Keratinocyte (primary cell): ENCODE measurements around the gene PKN2. TPM values are rescaled to one million over a fixed set of nuclear protein-coding genes. Genes with fewer than 3 reads are reported as not detected.

Experiments
- DNase-seq: peaks from one replicate; pipeline ENCODE4 v3.0.0-alpha.2; 2011; ENCODE audit warnings: low read depth, missing footprints, low spot score
- FAIRE-seq: peaks from 2 replicates; lab custom pipeline; 2011; peaks lifted over from hg19 to GRCh38; lab: Jason Lieb, UNC
- H2AFZ ChIP-seq: 2 replicates; pipeline ENCODE4 v1.6.0; 2012; ENCODE audit warnings: low read length, control low read depth, inconsistent platforms; ENCODE audit not compliant: control insufficient read depth
- H3K27ac ChIP-seq: 2 replicates; pipeline ENCODE4 v1.5.1; 2011; ENCODE audit warnings: low read length; ENCODE audit not compliant: control insufficient read depth, insufficient read depth
- H3K27me3 ChIP-seq: 3 replicates; pipeline ENCODE4 v1.6.0; 2011; ENCODE audit warnings: low read length; ENCODE audit not compliant: control insufficient read depth, insufficient read depth; ENCODE audit errors: extremely low read depth
- H3K36me3 ChIP-seq, 2 experiments: 2 replicates in 1 of 2; 3 replicates in 1 of 2; pipeline ENCODE4 v1.5.1; 2011; ENCODE audit warnings: low read length in 2 of 2, mild to moderate bottlenecking in 1 of 2; ENCODE audit not compliant: control insufficient read depth in 2 of 2, insufficient read depth in 2 of 2; ENCODE audit errors: extremely low read depth in 1 of 2
- H3K4me1 ChIP-seq: 3 replicates; pipeline ENCODE4 v1.5.1; 2011; ENCODE audit warnings: low read length; ENCODE audit not compliant: control insufficient read depth, insufficient read depth; ENCODE audit errors: extremely low read depth
- H3K4me2 ChIP-seq: 3 replicates; pipeline ENCODE4 v1.6.0; 2011; ENCODE audit warnings: low read depth, low read length; ENCODE audit not compliant: control insufficient read depth, insufficient read depth; ENCODE audit errors: extremely low read depth
- H3K4me3 ChIP-seq, 3 experiments: fragments of 200-600 bp in 1 of 3; sonication (generic) in 1 of 3; 2 replicates in 2 of 3; 3 replicates in 1 of 3; pipeline ENCODE4 v1.5.1; 2011 to 2016; ENCODE audit warnings: low read length in 3 of 3, mild to moderate bottlenecking in 3 of 3, control low read depth in 2 of 3, inconsistent platforms in 1 of 3, low read depth in 1 of 3, mixed read lengths in 1 of 3, mixed run types in 1 of 3, moderate library complexity in 1 of 3; ENCODE audit not compliant: control insufficient read depth in 2 of 3, insufficient read depth in 2 of 3; ENCODE audit errors: extremely low read depth in 1 of 3
- H3K79me2 ChIP-seq: 2 replicates; pipeline ENCODE4 v1.6.0; 2012; ENCODE audit warnings: low read length; ENCODE audit not compliant: control insufficient read depth, insufficient read depth
- H3K9ac ChIP-seq: 3 replicates; pipeline ENCODE4 v1.6.0; 2011; ENCODE audit warnings: low read length; ENCODE audit not compliant: control insufficient read depth, insufficient read depth; ENCODE audit errors: extremely low read depth
- H3K9me1 ChIP-seq: 3 replicates; pipeline ENCODE4 v1.6.0; 2011; ENCODE audit warnings: low read length; ENCODE audit not compliant: control insufficient read depth, insufficient read depth; ENCODE audit errors: extremely low read depth
- H3K9me3 ChIP-seq: 2 replicates; pipeline ENCODE4 v1.5.1; 2012; ENCODE audit warnings: low read depth, low read length; ENCODE audit not compliant: control insufficient read depth
- H4K20me1 ChIP-seq: 3 replicates; pipeline ENCODE4 v1.6.0; 2011; ENCODE audit warnings: low read length; ENCODE audit not compliant: control insufficient read depth, insufficient read depth; ENCODE audit errors: extremely low read depth
- CTCF ChIP-seq, 3 experiments: IDR thresholded peaks in 1 of 3; conservative IDR thresholded peaks in 1 of 3; optimal IDR thresholded peaks in 1 of 3; 2 replicates in 2 of 3; 3 replicates in 1 of 3; pipeline versions ENCODE3 to v1.5.1; 2011; ENCODE audit warnings: low read length in 3 of 3, mild to moderate bottlenecking in 3 of 3, moderate library complexity in 2 of 3, control low read depth in 1 of 3, inconsistent platforms in 1 of 3; ENCODE audit not compliant: insufficient read depth in 2 of 3; ENCODE audit errors: extremely low read depth in 1 of 3
- EZH2 ChIP-seq: IDR thresholded peaks from one replicate; pipeline ENCODE4 v1.6.1; 2012; ENCODE audit warnings: inconsistent platforms, mild to moderate bottlenecking, low read length, moderate library complexity
- dilution Hi-C: fragments of 300-500 bp; cut with MboI; formaldehyde crosslinking; loops from one replicate; pipeline ENCODE4 v1.7.0; 2020; ENCODE audit warnings: low sequenced_read_pairs; ENCODE audit not compliant: extremely low pct_ligation_motif_present
- polyA plus RNA-seq, 5 experiments: library from polyadenylated mRNA; depleted of rRNA in 3 of 5; stranded (reverse) in 3 of 5; stranded (forward) in 1 of 5; unstranded in 1 of 5; fragments of >200 nt; gene quantifications; 1 replicate in 1 of 5; 2 replicates in 3 of 5; 3 replicates in 1 of 5; pipeline versions ENCODE4 v1.2.1 to v1.2.3, GENCODE V29; 2011 to 2012; ENCODE audit warnings: missing spikeins in 2 of 5, low read depth in 1 of 5, low replicate concordance in 1 of 5

Gene PKN2
- polyA plus RNA-seq, 1 donor (not counting 4 experiments of a cell fraction or from before 2014, with no cell fraction given): 30.8 TPM

DNA sequence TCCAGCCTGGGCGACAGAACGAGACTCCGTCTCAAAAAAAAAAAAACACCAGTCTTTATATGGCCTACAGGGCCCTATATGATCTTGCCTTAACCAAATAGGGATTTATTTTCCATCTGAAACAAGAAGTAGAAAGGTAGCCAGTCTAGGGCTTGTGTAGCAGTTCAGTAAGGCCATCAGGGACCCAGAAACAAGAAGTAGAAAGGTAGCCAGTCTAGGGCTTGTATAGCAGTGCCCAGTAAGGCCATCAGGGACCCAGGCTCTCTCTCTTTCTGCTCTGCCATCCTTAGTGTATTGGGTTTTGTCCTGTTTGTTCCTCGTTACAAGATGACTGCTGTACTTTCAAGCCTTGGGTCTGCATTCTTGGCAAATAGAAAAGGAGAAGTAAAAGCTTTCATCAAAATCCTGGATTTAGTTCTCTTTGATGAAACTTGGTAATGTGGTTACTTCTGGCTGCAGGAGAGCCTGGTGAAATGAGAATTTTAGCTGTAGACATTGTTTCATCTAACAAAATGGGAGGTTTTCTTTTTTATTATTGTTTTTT, 46.1 kb downstream of the PKN2 start:
- no peak for DNase-seq
- no peak overlapping the region for H2AFZ ChIP-seq
- peaks cover 53% of the 10 kb centered on the region for H3K79me2 ChIP-seq
- H3K9me1 ChIP-seq: peaks cover 4% of the 10 kb centered on the region
- H3K4me1 ChIP-seq: peaks cover 8% of the 10 kb centered on the region
- H3K9ac ChIP-seq: no peak overlapping the region
- no peaks in the 10 kb centered on the region for H3K27me3 ChIP-seq
- H3K4me3 ChIP-seq: no peak overlapping the region
- FAIRE-seq: no peak
- no peaks in the 10 kb centered on the region for H4K20me1 ChIP-seq
- dilution Hi-C loops: no loop called here
- no peaks in the 10 kb centered on the region for H3K9me3 ChIP-seq
- TF ChIP-seq CTCF (optimal IDR thresholded peaks at IDR 0.05 in 1 of 3, IDR thresholded peaks at IDR 0.05 in 1 of 3, conservative IDR thresholded peaks at IDR 0.05 in 1 of 3; ENCODE audit: extremely low read depth in 1 of 3, insufficient read depth in 2 of 3, low read length in 3 of 3) (no peak), EZH2 (no peak)
- H3K4me2 ChIP-seq: no peak overlapping the region
- H3K36me3 ChIP-seq: peaks cover 2 to 3% of the 10 kb centered on the region in 2 experiments
- no peak overlapping the region for H3K27ac ChIP-seq

DNA sequence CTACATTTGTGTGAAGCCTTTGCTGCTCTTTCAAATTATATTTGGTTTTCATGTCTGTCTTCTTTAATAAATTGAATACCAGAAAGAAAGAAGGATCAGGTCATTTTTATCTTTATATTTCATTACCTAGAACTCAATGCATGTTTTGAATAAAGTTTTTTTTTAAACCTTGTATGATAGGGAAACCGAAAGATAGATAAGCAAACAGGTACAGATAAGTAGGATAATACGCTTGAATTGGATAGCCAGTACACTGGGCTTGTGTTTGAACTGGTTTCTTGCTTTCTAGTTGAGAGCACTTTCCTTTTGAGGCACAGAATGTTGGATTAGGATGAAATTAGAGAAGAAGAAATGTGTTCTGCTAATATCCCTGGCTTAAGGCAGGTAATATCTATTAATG, 46.9 kb downstream of the PKN2 start:
- Histone ChIP-seq H3K79me2 (peaks cover 54% of the 10 kb centered on the region), H3K4me3 (no peak overlapping the region), H4K20me1 (no peaks in the 10 kb centered on the region), H3K27ac (no peak overlapping the region), H3K9me3 (no peaks in the 10 kb centered on the region), H2AFZ (no peak overlapping the region), H3K9ac (no peak overlapping the region), H3K4me2 (no peak overlapping the region), H3K9me1 (peaks cover 4% of the 10 kb centered on the region), H3K4me1 (peaks cover 8% of the 10 kb centered on the region), H3K27me3 (no peaks in the 10 kb centered on the region), H3K36me3 (peaks cover 2 to 3% of the 10 kb centered on the region in 2 experiments)
- no peak for FAIRE-seq
- DNase-seq: no peak
- TF ChIP-seq CTCF (optimal IDR thresholded peaks at IDR 0.05 in 1 of 3, IDR thresholded peaks at IDR 0.05 in 1 of 3, conservative IDR thresholded peaks at IDR 0.05 in 1 of 3; ENCODE audit: extremely low read depth in 1 of 3, insufficient read depth in 2 of 3, low read length in 3 of 3): no peak
- TF ChIP-seq EZH2: no peak
- dilution Hi-C loops: no loop called here
